ENCODE measurements around the gene ITGB6. TPM values are rescaled to one million over a fixed set of nuclear protein-coding genes. Genes with fewer than 3 reads are reported as not detected.

The ITGB6 gene
- total RNA-seq, 1 donor from 2014 or later: 61.3 TPM

GRCh38 chr2:160087854-160088745, 112.0 kb downstream of the ITGB6 start:
- DNase-seq: no peak

GRCh38 chr2:160085662-160086061, 114.4 kb downstream of the ITGB6 start:
- no peak for DNase-seq

- DNase-seq: no peak
Measured at GRCh38 chr2:160077912-160078810, 121.9 kb downstream of the ITGB6 start.

- DNase-seq: no peak
Measured at GRCh38 chr2:160076914-160077313, 123.2 kb downstream of the ITGB6 start.

DNA sequence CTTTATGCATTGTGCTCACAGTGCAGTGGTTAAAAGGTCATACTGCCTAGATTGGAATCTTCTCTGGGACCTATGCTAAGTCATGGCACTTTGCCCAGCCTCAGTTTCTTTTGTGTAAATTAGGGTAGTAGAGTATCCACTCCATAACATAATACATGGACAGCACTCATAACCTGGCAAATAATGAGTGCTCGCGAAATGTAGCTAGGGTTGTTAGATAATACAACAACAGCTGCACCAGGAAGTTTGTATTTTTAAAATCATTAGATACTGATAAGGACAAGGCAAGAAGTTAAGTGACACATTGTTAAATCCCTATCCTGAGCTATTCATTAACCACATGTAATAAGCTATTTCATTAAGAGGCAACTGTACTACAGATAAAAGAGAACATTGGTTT, 123.8 kb downstream of the ITGB6 start:
- DNase-seq: no peak

DNA sequence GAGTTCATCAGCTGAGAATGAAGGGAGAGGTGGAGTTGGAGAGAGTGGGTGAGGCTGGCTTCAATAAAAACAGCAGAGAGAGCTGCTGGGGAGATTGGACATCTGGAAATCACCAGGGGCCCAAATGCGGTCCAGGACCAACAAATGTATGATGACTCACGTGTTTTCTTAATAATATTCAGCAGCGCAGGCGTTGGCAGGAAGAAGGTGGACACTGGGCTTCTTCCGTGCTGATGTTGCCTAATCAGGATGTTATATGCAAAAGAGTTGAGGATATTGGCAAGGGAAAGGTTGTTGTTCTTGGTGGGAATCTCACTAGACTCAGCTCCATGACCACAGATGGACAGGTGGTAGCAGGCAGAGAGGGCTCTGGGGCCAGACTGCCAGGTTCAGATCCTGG, 124.9 kb downstream of the ITGB6 start:
- DNase-seq: no peak

DNA sequence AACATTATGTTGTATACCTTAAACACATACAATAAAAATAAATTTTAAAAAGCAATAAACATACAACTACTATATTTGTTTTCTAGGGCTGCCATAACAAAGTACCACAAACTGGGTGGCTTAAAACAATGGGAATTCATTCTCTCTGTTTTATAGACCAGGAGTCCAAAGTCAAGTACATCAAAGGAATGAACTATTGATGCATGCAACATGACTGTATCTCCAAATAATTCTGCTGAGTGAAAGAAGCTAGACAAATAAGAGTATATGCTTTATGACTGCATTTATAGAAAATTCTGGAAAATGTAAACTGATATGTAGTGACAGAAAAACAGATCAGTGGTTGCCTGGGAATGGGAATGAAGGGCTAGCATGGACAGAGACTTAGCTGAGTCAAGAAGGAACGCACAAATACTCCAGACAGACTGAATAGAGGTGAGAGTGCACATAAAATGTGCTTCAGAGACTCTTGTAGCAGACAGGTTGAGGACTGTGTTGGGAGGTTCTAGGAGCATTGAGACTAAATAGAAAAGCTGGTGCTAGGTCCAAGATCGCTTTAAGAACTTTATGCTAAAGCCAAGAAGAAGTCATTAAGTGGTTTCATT, 126.7 kb downstream of the ITGB6 start:
- no peak for DNase-seq

- DNase-seq: no peak
Measured at GRCh38 chr2:160068906-160069305, 131.2 kb downstream of the ITGB6 start.

DNA sequence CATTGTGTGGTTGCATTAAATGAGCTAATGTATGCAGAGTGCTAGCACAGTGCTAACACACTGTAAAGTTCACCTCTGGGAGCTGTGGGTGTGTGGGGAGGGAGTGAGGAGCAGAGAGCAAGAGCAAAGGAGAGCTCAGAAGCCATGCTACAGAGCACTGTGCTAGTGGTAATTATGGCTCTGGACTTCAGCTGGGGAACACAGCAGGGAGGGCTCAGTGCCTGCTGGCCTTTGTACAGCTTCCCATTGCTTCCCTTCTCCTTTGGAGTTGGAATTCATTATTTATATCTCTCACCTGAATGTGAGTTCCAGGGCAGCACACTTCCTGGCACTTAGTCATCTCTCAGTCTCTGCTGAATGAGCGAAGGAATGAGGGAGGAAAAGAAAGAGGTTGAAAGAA, 135.2 kb downstream of the ITGB6 start:
- DNase-seq: no peak

DNA sequence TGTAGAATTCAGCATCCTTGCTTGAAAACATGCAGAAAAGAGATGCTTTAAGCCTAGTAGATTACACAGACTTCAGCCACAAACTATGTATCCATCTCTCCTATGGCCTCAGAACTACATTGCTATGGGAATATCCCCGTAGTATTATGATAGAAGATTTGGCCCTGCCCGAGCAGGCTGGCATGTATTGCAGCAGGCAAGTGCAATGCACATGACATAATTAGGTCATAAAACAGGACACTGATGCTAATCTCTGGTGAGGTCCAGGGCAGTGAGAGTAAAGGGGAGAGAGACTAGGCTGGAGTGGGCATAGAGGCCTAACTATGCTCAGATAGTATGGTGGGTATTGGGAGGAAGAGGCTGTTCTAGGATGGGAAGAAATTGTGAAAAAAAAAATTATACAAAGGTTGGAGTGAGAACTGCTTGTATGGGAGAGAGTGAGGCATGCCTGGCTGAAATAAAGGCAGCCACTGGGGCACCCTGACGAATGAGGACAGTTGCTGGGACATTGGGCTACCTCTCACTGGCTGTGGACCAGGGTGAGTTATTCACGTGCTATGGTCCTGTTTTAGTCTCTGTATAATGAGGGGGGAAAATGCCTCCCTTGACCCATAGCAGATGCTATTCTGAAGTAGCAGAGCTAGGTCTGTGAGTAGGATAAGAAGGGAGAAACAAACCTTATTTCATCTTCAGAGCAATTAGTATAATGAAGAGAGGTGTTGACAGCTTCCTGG, 136.0 kb downstream of the ITGB6 start:
- no peak for DNase-seq

DNA sequence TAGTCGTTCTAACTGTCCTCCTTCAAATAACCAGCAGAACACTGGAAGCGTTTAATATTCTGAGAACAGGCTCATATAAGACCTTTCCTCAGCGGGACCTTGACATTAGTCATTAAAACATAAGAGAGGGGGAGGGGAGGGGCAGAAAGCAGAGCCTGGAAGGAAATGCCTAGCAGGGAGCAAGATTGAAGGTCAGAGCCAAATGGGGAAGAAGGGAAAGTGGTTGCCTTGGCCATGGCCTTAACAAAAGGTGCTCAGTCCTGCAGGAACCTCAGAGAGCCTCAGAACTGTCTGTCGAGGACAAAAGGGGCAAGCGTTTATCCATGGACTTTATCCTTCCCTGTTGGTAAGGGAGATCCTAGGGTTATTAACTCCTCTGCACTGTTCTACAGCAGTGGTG, 136.8 kb downstream of the ITGB6 start:
- no peak for DNase-seq

DNA sequence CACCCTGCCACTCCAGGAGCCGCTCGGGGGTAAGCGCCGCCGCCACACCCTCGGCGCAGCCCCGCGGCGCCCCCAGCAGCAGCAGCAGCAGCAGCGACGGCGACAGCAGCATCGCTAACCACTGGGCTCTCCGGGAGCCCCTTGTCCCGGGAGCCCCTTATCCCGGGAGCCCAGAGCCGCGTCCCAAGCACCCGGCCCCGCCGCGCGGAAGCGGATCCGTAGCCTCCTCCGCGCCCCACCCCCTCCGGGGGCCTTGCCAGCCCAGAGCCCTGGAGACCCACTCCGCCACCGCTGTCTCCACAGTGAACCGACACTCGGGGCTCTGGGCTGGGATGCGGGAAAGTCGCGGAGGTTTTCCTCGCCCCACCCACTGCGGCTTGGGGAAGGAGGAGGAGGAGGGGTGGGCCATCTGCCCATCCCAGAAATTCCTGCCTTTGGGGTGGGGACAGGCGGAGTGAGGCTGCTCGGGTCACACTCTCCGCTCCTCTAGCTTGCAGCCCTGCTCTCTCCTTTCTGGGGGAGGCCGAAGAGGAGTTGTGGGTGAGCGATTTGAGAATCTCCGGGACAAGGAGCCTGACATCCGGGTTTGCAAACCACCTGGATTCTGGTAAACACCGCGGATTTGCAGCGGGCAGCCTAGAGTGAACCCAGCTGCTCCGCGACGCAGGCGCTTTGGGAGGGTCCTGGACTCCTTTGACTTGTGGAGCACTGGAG, 137.6 kb downstream of the ITGB6 start, which contains the start of gene PLA2R1:
Gene PLA2R1, minus strand, starts transcription at position 324 of the 714 bp plus-strand sequence. Its CDS starts 212 bp downstream, at position 112.
- peak; percentile 67 for DNase-seq

DNA sequence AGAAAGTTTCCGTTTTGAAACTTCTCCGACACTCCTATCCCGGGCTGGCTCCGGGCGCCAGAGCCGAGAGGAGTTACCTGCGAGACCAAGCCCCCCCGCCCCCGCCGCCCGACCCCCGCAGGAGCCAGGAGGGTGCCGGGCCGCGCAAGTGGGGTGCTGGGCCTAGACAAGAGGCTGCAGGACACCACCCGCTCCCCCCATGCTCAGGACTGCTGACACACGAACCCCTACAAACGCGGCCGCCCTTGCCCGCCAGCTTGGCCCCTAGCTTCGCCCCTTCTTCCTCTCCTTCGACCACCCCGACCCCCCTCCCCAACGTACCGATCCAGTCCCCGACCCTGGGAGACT, 138.2 kb downstream of the ITGB6 start:
- DNase-seq: no peak

DNA sequence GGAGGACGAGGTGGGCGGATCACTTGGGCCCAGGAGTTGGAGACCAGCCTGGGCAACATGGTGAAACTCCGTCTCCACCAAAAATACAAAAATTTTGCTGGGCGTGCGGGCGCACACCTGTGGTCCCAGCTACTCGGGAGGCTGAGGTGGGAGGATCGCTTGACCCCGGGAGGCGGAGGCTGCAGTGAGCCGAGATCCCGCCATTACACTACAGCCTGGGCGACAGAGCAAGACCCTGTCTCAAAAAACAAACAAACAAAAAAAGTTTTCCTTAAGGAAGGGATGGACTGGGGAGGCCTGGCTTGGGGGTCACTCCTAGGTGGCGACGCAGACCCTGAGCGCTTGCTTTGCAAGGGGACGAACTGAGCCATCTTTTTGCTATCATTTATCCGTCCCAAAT, 138.5 kb downstream of the ITGB6 start:
- DNase-seq: no peak

GRCh38 chr2:160060297-160060696, 139.8 kb downstream of the ITGB6 start:
- no peak for DNase-seq

DNA sequence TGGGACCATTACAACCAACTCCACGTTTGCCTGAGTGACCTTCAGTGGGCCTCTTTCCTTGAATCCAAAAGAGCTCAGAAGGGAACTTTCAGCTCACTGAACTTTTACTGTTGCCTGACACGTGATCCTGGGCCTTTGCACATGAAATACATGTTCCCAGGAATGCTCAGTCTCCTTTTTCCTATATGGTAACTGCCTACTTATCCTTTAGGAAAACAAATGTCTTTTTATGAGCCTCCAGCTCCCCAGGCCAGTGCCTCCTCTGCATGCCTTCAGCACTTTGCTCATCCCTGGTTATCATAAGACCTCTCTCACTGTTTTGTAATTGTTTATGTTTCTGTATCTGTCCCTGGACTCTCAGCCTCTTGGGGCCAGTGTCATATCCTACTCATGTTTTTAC, 142.7 kb downstream of the ITGB6 start:
- no peak for DNase-seq

DNA sequence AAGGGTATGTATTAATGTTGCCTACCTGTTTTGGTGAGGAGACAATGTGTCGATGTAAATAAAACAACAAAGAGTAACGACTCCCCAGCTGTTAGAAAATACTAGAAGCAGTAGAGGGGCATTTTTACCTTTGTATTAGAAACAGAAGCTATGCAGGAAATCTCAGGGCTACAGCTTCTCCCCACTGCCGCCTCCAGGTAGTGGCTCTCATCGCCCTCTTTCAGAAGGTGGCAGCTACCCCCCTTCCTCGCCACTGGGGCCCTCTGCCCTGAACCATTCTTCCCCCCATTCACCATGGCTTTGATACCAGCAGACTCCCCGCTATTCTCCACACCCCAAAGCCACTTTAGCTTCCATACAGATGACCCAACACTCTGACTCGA, 144.4 kb downstream of the ITGB6 start:
- no peak for DNase-seq

GRCh38 chr2:160054984-160055725, 144.9 kb downstream of the ITGB6 start:
- DNase-seq: no peak

DNA sequence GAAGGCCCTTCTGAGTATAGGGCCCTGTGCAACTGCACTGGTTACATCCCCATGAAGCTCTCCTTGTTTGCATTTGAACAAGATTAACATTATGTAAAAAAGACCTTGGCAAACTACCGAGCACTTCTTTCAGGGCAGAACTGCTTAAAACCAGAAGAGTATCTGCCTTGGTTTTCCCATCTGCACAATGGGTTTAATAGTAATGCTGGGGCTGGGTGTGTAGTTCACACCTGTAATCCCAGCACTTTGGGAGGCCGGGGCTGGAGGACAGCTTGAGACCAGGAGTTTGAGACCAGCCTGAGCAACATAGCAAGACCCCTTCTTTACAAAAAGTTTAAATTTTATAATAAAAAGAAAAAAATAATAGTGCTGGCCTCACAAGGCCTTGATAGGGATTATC, 146.1 kb downstream of the ITGB6 start:
- DNase-seq: no peak

DNA sequence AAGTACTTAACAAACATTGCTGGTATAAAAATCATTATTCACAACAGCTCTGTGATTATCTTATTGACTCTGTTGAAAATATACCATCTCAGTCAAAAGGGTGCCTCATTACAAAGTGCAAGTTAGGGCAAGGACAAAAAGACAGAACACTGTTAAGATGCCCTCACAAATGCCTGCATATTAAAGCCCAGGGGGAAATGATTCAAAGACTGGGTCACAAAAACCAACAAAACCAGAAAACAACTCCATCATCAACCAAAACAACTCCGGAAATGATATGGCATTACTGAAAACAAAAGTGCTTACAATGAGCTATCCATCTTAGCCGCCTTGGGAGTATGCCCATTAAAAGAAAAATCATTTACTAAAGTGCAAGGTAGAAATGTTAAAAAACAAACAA, 147.5 kb downstream of the ITGB6 start:
- no peak for DNase-seq

DNA sequence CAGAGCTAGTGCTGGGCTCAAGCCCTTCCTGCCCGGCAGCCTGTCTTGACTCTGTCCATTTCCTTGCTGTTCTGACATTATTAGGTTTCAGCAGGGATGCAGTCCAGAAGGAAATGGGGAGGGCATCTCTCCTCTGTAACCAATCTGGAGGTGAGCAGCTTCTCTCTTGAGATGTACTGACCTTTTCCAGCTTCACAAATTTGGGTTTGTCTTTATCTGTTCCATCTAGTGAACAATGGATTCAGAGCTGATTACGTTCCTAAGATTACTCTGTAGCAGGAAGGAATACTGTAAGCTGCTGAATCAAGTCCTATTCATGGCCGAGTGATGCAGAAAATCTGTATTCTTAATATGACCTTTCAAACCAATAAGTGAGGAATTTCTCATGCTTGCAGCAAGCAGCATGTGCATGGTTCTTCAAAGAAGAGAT, 148.7 kb downstream of the ITGB6 start:
- DNase-seq: no peak

Measured in tongue (tissue), 2 donors.